Left ventricle myocardium inferior (tissue), 1 donor: ENCODE data around the gene STEAP1B. TPM values are rescaled to one million over a fixed set of nuclear protein-coding genes. Genes with fewer than 3 reads are reported as not detected.
"Not testable (repeated sequence)": the region's sequence is repeated elsewhere in the genome, so short reads cannot be mapped to it uniquely, and the experiment has no call there.

ENCODE experiments used
- DNase-seq: peaks from one replicate; pipeline ENCODE4 v3.0.0-alpha.2; 2020
- H3K27ac ChIP-seq: fragments of 200-600 bp; replicated peaks from 2 replicates; pipeline ENCODE4 v1.8.0; 2021
- H3K27me3 ChIP-seq: fragments of 200-600 bp; 2 replicates; pipeline ENCODE4 v1.8.0; 2021; ENCODE audit warnings: low read depth
- H3K36me3 ChIP-seq: fragments of 200-600 bp; 2 replicates; pipeline ENCODE4 v1.8.0; 2021
- H3K4me1 ChIP-seq: fragments of 200-600 bp; 2 replicates; pipeline ENCODE4 v1.8.0; 2021
- H3K4me3 ChIP-seq: fragments of 200-600 bp; 2 replicates; pipeline ENCODE4 v1.8.0; 2021; ENCODE audit warnings: mild to moderate bottlenecking, moderate library complexity
- H3K9me3 ChIP-seq: fragments of 200-600 bp; replicated peaks from 2 replicates; pipeline ENCODE4 v1.8.0; 2021
- CTCF ChIP-seq: fragments of 200-600 bp; IDR thresholded peaks from 2 replicates; pipeline ENCODE4 v1.8.0; 2021; ENCODE audit warnings: antibody characterized with exemption, mild to moderate bottlenecking, borderline replicate concordance
- intact Hi-C: fragments of 100-400 bp; cut with micrococcal nuclease; formaldehyde crosslinking; loops from one replicate; pipeline ENCODE4 v1.11.0; 2022
- long read RNA-seq: library from polyadenylated mRNA; unstranded; transcript quantifications from one replicate; pipeline ENCODE4 v2.0.0, GENCODE V29; 2021
- total RNA-seq: library from RNA; stranded (reverse); fragmentation: NEBNext Ultra II Directional; extraction: Animal tissue kit (Norgen Biotek cat#: 25700); gene quantifications from one replicate; pipeline ENCODE4 v1.2.1, GENCODE V29; 2021
- donor health status: DM: no; HTN: yes; CAD: no; lungs with severe emphysema.

Gene STEAP1B
- total RNA-seq: 0.63 TPM
- long read RNA-seq: 0 reads

GRCh38 chr7:22499888-22500689 is at the start of gene STEAP1B:
Gene STEAP1B (minus strand): TSS chr7:22500188. CDS start chr7:22494855, 5,333 bp downstream.
- peaks cover 12% of the 10 kb centered on the region for H3K27me3 ChIP-seq
- peak; percentile 86 for DNase-seq
- H3K4me3 ChIP-seq: peak within 1 kb of the TSS; percentile 61
- intact Hi-C loops, H3K27ac ChIP-seq, H3K9me3 ChIP-seq, H3K36me3 ChIP-seq, H3K4me1 ChIP-seq: not testable (repeated sequence)
- TF ChIP-seq CTCF: peak; percentile 86

- Histone ChIP-seq H3K27ac (no peak overlapping the region), H3K4me3 (no peak overlapping the region), H3K4me1 (peaks cover 9% of the 10 kb centered on the region), H3K9me3 (no peaks in the 10 kb centered on the region), H3K27me3 (peaks cover 84% of the 10 kb centered on the region), H3K36me3 (no peaks in the 10 kb centered on the region)
- no peak for TF ChIP-seq CTCF
- DNase-seq: no peak
- intact Hi-C loops: no loop called here
Measured at GRCh38 chr7:22549051-22549450, 49.1 kb upstream of the STEAP1B start.

GRCh38 chr7:22548313-22548712 is 48.3 kb upstream of the STEAP1B start:
- Histone ChIP-seq H3K36me3 (no peaks in the 10 kb centered on the region), H3K27ac (no peak overlapping the region), H3K27me3 (peaks cover 84% of the 10 kb centered on the region), H3K9me3 (no peaks in the 10 kb centered on the region), H3K4me3 (no peak overlapping the region), H3K4me1 (peaks cover 9% of the 10 kb centered on the region)
- no peak for DNase-seq
- TF ChIP-seq CTCF: no peak
- intact Hi-C loops: no loop called here

- H3K4me3 ChIP-seq: no peak overlapping the region
- H3K27ac ChIP-seq: no peak overlapping the region
- no peak for DNase-seq
- intact Hi-C loops: no loop called here
- H3K9me3 ChIP-seq: no peaks in the 10 kb centered on the region
- no peak for TF ChIP-seq CTCF
- peaks cover 88% of the 10 kb centered on the region for H3K27me3 ChIP-seq
- H3K36me3 ChIP-seq: no peaks in the 10 kb centered on the region
- H3K4me1 ChIP-seq: peaks cover 9% of the 10 kb centered on the region
Measured at GRCh38 chr7:22546769-22547168, 46.8 kb upstream of the STEAP1B start.

GRCh38 chr7:22545529-22545928 is 45.5 kb upstream of the STEAP1B start:
- no peaks in the 10 kb centered on the region for H3K9me3 ChIP-seq
- no peak overlapping the region for H3K4me3 ChIP-seq
- H3K27ac ChIP-seq: no peak overlapping the region
- no peak for DNase-seq
- no peak for TF ChIP-seq CTCF
- peaks cover 75% of the 10 kb centered on the region for H3K27me3 ChIP-seq
- H3K36me3 ChIP-seq: no peaks in the 10 kb centered on the region
- peaks cover 9% of the 10 kb centered on the region for H3K4me1 ChIP-seq
- intact Hi-C loops: no loop called here
